Neural cell (in vitro differentiated cells): ENCODE measurements around the gene COL16A1. TPM values are rescaled to one million over a fixed set of nuclear protein-coding genes. Genes with fewer than 3 reads are reported as not detected.

Experiments
- H2AFZ ChIP-seq: fragments of 200-600, 300-800 bp; sonication (generic), shearing (Covaris generic); 2 replicates; pipeline ENCODE4 v1.6.0; 2014; ENCODE audit warnings: low read depth, mild to moderate bottlenecking, antibody characterized with exemption, low read length, moderate library complexity
- H3F3A ChIP-seq: fragments of 200-600 bp; shearing (Covaris generic); 2 replicates; pipeline ENCODE4 v1.6.1; 2016; ENCODE audit warnings: mild to moderate bottlenecking, moderate library complexity, mixed read lengths, antibody characterized with exemption, low read length; ENCODE audit not compliant: insufficient read depth, poor library complexity, severe bottlenecking
- H3K27ac ChIP-seq: fragments of 200-600, 300-800 bp; sonication (generic), shearing (Covaris generic); 2 replicates; pipeline ENCODE4 v1.5.1; 2014; ENCODE audit warnings: mild to moderate bottlenecking, low read length, moderate library complexity
- H3K27me3 ChIP-seq: fragments of 300-800, 200-600 bp; sonication (generic), shearing (Covaris generic); 2 replicates; pipeline ENCODE4 v1.6.0; 2014; ENCODE audit warnings: mild to moderate bottlenecking, low read depth, low read length, moderate library complexity; ENCODE audit not compliant: insufficient read depth
- H3K36me3 ChIP-seq: fragments of 300-800, 200-600 bp; sonication (generic), shearing (Covaris generic); 2 replicates; pipeline ENCODE4 v1.5.1; 2014; ENCODE audit warnings: mild to moderate bottlenecking, antibody characterized with exemption, low read length, moderate library complexity; ENCODE audit not compliant: insufficient read depth
- H3K4me2 ChIP-seq: fragments of 300-800, 200-600 bp; sonication (generic), shearing (Covaris generic); 2 replicates; pipeline ENCODE4 v1.6.0; 2014; ENCODE audit warnings: mild to moderate bottlenecking, low read length
- H3K4me3 ChIP-seq: fragments of 300-800, 200-600 bp; sonication (generic), shearing (Covaris generic); 2 replicates; pipeline ENCODE4 v1.5.1; 2014; ENCODE audit warnings: mild to moderate bottlenecking, low read length, moderate library complexity
- H3K79me2 ChIP-seq: fragments of 200-600 bp; shearing (Covaris generic); replicated peaks from 2 replicates; pipeline ENCODE4 v1.6.0; 2014; ENCODE audit warnings: mild to moderate bottlenecking, low read length, moderate library complexity; ENCODE audit not compliant: insufficient read depth
- H3K9ac ChIP-seq: fragments of 300-800, 200-600 bp; sonication (generic), shearing (Covaris generic); 2 replicates; pipeline ENCODE4 v1.6.1; 2016; ENCODE audit warnings: mild to moderate bottlenecking, low read length, mixed read lengths
- H3K9me2 ChIP-seq: fragments of 200-600 bp; shearing (Covaris generic); 2 replicates; pipeline ENCODE4 v1.6.1; 2016; ENCODE audit warnings: mild to moderate bottlenecking, low read length, mixed read lengths; ENCODE audit not compliant: insufficient read depth
- H3K9me3 ChIP-seq: fragments of 200-600, 300-800 bp; sonication (generic), shearing (Covaris generic); 2 replicates; pipeline ENCODE4 v1.6.1; 2016; ENCODE audit warnings: mild to moderate bottlenecking, mixed run types, low read length, moderate library complexity, mixed read lengths
- H4K20me1 ChIP-seq: fragments of 200-600 bp; shearing (Covaris generic); 2 replicates; pipeline ENCODE4 v1.6.1; 2016; ENCODE audit warnings: mild to moderate bottlenecking, mixed run types; ENCODE audit not compliant: insufficient read depth
- EP300 ChIP-seq: fragments of 450-650 bp; conservative IDR thresholded peaks from 2 replicates; pipeline ENCODE4 v1.6.1; 2014; ENCODE audit warnings: antibody characterized with exemption, mild to moderate bottlenecking, moderate library complexity; ENCODE audit not compliant: poor library complexity, severe bottlenecking
- EZH2 ChIP-seq: fragments of 200-600, 300-800 bp; shearing (Covaris generic), sonication (generic); IDR thresholded peaks from 2 replicates; pipeline ENCODE4 v1.6.1; 2014; ENCODE audit warnings: antibody characterized with exemption, low read length, borderline replicate concordance, mild to moderate bottlenecking; ENCODE audit not compliant: insufficient read depth, poor library complexity, severe bottlenecking
- MXI1 ChIP-seq: fragments of 450-650 bp; conservative IDR thresholded peaks from 2 replicates; pipeline ENCODE4 v1.6.1; 2014; ENCODE audit warnings: antibody characterized with exemption, mild to moderate bottlenecking; ENCODE audit not compliant: poor library complexity, severe bottlenecking
- POLR2AphosphoS5 ChIP-seq: IDR thresholded peaks from 2 replicates; pipeline ENCODE4 v1.6.1; 2012
- RAD21 ChIP-seq: fragments of 450-650 bp; conservative IDR thresholded peaks from 2 replicates; pipeline ENCODE4 v1.6.1; 2014; ENCODE audit warnings: antibody characterized with exemption, mild to moderate bottlenecking, moderate library complexity
- REST ChIP-seq: IDR thresholded peaks from 2 replicates; pipeline ENCODE4 v1.6.1; 2012; ENCODE audit warnings: borderline replicate concordance
- SMC3 ChIP-seq: fragments of 450-650 bp; conservative IDR thresholded peaks from 2 replicates; pipeline ENCODE4 v1.6.1; 2014; ENCODE audit warnings: antibody characterized with exemption, mild to moderate bottlenecking, moderate library complexity; ENCODE audit not compliant: poor library complexity
- TAF1 ChIP-seq: IDR thresholded peaks from 2 replicates; pipeline ENCODE4 v1.6.1; 2012; ENCODE audit warnings: low read depth
- polyA plus RNA-seq: library from polyadenylated mRNA; depleted of rRNA; stranded (reverse); fragments of >200 nt; gene quantifications from 2 replicates; pipeline ENCODE4 v1.2.3, GENCODE V29; 2014
- TF ChIP-seq, protein P1 (sequence below): fragments of 450-650 bp; IDR thresholded peaks from 2 replicates; pipeline ENCODE4 v1.5.1; 2014; ENCODE audit warnings: antibody characterized with exemption, mild to moderate bottlenecking, moderate library complexity; ENCODE audit not compliant: poor library complexity, severe bottlenecking

Gene COL16A1
- polyA plus RNA-seq, 1 donor from 2014 or later = 3.4 TPM

DNA sequence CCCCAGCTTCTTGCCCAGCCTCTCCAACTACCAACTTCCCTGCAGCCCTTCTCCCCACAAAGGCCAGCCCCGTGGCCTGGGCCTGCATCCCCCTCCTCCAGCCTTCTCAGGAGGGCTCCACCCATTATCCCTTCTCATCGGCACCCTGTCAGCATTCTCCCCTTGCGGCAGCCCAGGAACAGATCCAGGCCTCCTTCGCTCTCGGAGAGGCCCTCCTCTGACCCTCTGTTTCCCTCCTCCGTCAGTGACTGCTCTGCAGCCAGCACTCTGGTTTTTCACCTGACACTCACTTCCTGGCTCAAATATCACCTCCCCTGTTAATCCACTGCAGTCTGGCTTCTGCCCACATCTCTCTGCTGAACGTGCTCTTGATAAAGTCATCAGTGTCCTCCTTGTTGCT, 42.9 kb upstream of the COL16A1 start:
- H3K79me2 ChIP-seq = no peaks in the 10 kb centered on the region
- TF ChIP-seq POLR2AphosphoS5 = no peak
- no peak for TF ChIP-seq SMC3
- TF ChIP-seq MXI1 = no peak
- no peak for TF ChIP-seq RAD21
- no peak for TF ChIP-seq REST
- TF ChIP-seq EP300 = no peak
- TF ChIP-seq TAF1 = no peak
- TF ChIP-seq, protein P1, sequence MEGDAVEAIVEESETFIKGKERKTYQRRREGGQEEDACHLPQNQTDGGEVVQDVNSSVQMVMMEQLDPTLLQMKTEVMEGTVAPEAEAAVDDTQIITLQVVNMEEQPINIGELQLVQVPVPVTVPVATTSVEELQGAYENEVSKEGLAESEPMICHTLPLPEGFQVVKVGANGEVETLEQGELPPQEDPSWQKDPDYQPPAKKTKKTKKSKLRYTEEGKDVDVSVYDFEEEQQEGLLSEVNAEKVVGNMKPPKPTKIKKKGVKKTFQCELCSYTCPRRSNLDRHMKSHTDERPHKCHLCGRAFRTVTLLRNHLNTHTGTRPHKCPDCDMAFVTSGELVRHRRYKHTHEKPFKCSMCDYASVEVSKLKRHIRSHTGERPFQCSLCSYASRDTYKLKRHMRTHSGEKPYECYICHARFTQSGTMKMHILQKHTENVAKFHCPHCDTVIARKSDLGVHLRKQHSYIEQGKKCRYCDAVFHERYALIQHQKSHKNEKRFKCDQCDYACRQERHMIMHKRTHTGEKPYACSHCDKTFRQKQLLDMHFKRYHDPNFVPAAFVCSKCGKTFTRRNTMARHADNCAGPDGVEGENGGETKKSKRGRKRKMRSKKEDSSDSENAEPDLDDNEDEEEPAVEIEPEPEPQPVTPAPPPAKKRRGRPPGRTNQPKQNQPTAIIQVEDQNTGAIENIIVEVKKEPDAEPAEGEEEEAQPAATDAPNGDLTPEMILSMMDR = no peak
- no peak for TF ChIP-seq EZH2
- no peak overlapping the region for H3K9ac ChIP-seq
- H3K36me3 ChIP-seq = no peaks in the 10 kb centered on the region
- H4K20me1 ChIP-seq = no peaks in the 10 kb centered on the region
- H3K9me2 ChIP-seq = no peaks in the 10 kb centered on the region
- no peak overlapping the region for H3K27ac ChIP-seq
- no peaks in the 10 kb centered on the region for H3K27me3 ChIP-seq
- no peaks in the 10 kb centered on the region for H3K9me3 ChIP-seq
- no peaks in the 10 kb centered on the region for H3F3A ChIP-seq
- no peak overlapping the region for H3K4me2 ChIP-seq
- no peak overlapping the region for H3K4me3 ChIP-seq
- H2AFZ ChIP-seq = no peak overlapping the region

DNA sequence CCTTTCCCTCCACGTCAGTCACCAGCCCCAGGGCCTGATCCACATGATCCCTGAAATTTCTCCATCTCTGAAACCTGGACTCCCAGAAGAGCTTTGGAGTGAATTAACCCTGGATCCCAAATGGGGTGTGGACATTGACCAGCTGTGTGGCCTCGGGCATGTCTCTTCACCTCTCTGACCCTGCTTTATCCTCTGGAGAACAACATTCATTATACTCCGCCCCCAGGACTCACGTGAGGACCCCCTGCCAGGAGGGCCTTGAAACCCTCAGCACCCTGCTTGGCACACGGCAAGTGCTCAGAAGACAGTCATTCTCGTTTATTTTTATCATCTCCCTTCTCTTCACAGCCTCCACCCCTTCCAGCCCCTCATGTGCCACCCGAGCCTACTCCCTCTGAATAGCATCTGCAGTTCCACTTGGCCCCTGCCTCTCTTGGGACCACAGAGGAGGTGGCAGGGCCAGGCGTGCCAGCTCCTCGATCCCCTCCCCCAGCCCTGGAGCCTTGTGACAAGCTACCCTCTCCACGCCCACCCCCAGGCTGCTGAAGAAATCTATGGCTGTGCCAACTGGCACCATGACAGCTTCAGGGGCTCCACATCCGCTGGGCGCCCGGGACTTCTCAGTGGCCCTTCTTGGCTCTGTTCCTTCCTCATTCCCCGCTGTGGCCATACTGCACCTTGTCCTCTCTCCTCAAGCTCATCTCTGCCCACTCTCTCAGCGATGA, 42.3 kb upstream of the COL16A1 start:
- Histone ChIP-seq H3K4me2 (no peak overlapping the region), H3K27ac (no peak overlapping the region), H3K9me2 (no peaks in the 10 kb centered on the region), H4K20me1 (no peaks in the 10 kb centered on the region), H2AFZ (no peak overlapping the region), H3K9me3 (no peaks in the 10 kb centered on the region), H3K4me3 (no peak overlapping the region), H3K79me2 (no peaks in the 10 kb centered on the region), H3K36me3 (no peaks in the 10 kb centered on the region), H3F3A (no peaks in the 10 kb centered on the region), H3K27me3 (no peaks in the 10 kb centered on the region), H3K9ac (no peak overlapping the region)
- no peak for TF ChIP-seq MXI1
- no peak for TF ChIP-seq REST
- no peak for TF ChIP-seq EP300
- no peak for TF ChIP-seq EZH2
- no peak for TF ChIP-seq POLR2AphosphoS5
- TF ChIP-seq SMC3 = no peak
- no peak for TF ChIP-seq RAD21
- TF ChIP-seq, protein P1 = no peak
- no peak for TF ChIP-seq TAF1
